GM18526 (cell line): ENCODE results near the gene PITPNC1.

ENCODE experiments used
- POLR2A ChIP-seq: IDR thresholded peaks from 3 replicates; pipeline ENCODE4 v1.6.1; 2011; ENCODE audit not compliant: insufficient read length; ENCODE audit errors: extremely low read depth

Gene PITPNC1

DNA sequence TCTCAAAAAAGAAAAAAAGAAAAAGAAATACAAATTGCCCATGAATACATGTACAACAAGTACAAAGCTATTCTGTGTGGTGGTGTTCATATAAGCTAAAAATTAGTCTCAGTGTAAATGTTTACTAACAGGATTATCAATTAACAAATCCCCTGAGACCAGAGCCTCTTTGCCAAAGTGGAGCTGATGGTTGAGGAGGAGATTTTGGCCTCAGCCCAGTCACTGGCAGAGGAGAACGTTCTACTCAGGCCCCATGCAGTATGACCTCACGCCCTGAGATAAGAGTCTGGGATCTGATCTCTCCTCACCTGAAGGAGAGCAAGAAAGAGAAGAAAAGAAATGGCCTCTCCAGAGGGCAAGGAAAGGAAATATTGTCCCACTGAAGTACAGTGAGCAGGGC lies 305.1 kb downstream of the PITPNC1 start:
- no peak for TF ChIP-seq POLR2A

DNA sequence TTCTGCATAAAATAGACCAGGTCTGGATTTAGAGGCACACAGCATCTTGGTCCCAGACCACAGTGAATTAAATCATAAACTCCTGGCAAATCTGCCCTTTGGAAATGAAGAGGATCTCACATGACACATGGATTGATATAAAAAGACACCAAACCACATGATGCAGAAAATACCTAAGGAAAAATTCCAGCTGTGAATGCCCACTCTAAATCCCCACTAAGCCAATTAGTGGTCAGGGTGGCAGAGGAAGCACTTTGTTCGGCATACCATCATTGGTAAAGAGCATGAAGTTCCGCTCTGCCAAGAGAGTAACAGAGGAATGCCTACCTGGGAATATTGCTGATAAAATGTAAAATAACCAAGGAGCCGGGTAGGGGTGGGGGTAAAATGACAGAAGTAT lies 308.3 kb downstream of the PITPNC1 start:
- TF ChIP-seq POLR2A, result no peak

DNA sequence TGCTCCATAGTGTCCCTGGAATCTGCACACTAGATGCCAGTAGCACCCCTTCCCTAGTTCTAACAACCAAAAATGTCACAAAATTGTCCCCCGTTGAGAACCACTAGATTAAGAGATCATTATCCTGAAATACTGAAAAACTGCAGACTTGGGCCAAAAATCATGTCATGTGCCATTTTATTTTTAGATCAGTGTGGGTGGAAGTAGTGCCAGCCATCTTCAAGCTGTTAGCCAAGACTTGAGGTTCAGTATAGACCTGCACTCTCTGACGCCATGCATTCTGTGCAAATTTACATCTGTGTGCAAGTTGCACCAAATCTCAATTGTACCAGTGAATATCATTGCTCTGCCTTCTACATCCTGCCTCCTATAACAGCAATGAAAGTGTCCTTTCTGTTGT lies 309.2 kb downstream of the PITPNC1 start:
- no peak for TF ChIP-seq POLR2A

DNA sequence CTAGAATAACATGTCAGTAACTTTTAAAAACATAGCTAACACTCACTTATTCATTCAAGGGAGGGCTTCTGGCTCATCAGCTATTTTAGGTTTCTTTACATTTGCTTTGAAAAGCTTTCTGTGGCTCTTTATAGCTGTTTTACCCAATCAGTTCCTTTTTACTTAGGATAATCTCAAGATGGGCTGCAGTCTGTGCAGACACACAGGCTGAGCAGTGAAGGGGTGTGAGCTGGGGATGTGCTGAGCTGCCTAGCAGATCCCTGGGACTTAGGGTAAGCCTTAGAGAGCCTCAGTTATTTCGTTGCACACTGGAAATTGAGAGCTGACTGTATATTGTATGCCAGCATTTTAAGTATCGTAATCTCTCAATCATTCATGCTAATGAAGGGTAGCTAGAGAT lies 310.4 kb downstream of the PITPNC1 start:
- TF ChIP-seq POLR2A, result no peak

DNA sequence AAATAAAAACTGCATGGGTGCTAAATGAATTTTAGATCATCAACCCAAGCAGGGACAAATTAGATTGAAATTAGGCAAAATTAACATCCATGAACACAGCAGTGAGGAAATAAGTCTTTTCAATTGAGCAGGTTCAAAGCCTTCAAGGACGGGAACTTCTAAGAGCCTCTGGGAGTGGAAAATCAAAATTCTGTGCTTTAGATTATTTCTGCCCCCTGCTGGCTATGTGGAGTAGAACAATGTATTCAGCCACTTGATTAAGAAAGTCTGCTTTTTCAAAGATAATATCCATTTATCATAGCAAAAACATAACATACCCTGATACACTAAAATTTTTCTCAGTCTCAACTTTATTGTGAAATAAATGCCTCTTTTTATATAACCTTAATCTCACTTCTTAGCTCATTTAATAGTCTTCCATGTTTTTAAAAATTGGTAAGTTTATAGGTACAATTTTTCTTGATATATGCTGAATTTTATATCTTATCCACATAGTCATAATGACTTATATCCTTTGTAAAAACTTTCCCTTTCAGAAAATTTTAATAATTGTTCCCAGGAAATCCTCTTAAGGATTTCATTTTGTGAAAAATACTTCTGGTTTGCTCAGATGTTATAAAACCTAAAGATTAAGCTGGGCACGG lies 312.6 kb downstream of the PITPNC1 start:
- no peak for TF ChIP-seq POLR2A

DNA sequence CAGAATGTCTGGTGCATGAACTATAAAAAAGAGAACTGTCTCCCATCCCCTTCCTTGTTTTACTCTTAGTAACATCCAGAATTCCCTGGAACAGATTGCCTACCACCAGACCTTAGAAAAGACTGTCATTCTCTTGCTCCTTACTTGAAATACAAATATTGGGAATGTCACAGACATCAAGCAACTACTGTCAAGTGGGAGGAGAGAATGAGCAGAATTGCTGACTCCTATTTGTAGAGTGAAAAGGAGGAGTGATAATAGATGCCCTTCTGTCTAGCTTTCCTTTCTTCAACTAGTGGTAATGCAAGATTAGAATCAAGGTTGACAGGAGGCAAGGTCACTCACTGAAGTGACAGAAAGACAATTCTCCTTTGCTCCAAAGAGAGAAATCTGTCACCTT lies 316.7 kb downstream of the PITPNC1 start:
- TF ChIP-seq POLR2A, result no peak

DNA sequence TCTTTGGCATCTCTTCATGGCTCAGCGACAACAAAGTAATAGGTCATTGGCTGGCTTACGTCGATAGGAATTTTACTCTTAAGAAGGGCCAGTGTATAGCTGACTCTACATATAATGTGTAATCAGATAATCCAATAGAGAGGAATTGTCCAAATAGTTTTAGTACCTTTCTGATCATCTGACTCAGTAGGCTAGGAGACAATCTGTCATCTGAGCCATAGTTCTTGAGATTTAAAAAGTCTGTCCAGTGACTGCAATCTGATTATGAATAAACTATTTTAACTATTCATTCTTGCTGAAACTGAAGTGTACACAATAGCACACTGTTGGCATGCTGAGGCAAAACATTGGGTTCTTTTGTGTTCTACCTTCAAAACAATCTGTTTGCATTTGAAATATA lies 319.3 kb downstream of the PITPNC1 start:
- no peak for TF ChIP-seq POLR2A

DNA sequence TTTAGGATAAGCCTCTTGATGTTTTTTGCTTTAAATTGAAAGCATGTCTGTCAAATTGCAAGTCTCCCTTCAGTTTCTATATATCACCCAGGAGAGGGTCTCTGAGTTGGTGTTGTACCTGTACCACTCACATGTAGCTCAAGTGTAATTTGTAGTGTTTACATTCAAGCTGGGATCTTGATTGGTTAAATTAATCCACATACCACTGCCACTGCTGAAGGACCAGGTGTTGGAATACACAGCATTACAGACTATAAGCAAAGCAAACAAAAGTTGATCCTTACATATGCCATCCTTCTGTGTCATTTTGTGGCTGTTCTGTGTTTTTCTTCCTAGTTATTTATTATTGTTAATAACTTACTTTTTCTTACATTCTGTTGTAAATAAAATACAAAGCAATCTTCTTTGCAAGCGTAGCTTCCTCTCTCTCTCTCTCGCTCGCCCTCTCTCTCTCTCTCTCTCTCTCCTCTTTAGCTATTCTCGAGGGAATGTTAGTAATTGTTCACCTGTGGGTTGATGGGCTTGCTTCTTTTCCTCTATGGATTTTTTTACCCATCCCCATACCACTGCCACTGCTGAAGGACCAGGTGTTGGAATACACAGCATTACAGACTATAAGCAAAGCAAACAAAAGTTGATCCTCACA lies 319.9 kb downstream of the PITPNC1 start:
- no peak for TF ChIP-seq POLR2A

DNA sequence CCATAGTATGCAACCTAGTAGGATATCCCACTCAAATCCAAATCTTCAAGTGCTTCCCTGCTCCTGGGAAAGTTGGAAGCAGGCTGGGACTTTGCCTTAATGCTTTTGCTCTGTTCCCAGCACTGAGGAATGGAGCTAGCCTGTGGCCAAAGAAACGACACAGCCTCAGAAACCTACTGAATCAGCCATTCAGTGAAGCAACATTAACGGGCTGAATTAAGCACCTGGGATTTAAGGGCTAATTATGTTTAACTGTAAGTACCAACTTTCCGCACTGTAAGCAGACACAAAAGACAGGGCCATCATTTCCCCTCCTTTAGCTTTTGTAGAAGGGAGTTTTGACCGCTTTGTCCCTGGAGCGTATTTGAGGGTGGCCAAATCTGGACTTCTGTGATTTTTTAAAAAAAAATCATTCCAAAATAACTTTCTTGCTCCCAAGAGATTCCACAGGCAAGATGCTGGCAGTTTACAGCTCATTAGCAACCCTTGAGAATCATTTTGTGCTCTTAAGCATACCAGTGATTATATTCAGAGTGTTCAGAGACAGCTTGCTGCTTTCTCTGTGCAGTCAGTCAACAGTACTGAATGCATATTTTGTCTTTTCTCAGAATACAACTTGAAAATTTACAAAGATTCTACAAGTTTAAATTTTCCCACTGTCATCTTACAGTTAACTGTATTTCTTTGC lies 323.1 kb downstream of the PITPNC1 start:
- TF ChIP-seq POLR2A, result no peak

DNA sequence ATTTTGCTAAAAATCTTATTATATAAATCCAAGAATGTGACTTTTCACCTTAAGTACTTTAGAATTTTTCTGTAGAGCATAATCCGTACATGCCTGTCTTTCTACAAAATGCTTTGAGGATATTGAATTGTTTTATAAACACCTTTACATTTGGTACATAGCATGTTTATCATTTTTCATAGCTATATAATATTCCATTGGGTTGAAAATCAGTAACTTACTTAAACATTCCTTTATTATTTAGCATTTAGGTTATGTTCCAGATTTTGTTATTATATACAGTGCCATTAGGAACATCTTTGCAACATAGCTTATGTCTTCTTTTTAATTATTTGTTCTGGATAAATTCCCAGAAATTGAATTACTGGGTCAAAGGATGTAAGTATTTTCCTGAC lies 323.6 kb downstream of the PITPNC1 start:
- TF ChIP-seq POLR2A, result no peak

DNA sequence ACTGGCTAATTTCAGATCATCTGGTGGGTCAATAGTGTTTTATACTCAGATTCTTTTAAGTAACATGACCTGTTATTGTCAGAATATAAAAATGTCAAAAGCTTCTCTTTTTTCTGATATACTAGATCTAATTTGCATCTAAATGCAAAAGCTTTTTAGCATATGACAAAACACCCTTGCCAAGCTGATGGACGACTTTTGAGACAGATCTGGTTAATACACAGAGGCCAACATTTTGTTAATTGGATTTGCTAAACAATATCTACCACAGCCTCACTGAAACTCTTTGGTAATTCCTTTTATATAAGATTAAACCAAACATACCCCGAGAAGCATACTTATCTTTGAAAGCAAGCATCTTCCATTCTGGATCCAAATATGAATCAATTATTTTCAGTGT lies 330.4 kb downstream of the PITPNC1 start:
- TF ChIP-seq POLR2A, result no peak

DNA sequence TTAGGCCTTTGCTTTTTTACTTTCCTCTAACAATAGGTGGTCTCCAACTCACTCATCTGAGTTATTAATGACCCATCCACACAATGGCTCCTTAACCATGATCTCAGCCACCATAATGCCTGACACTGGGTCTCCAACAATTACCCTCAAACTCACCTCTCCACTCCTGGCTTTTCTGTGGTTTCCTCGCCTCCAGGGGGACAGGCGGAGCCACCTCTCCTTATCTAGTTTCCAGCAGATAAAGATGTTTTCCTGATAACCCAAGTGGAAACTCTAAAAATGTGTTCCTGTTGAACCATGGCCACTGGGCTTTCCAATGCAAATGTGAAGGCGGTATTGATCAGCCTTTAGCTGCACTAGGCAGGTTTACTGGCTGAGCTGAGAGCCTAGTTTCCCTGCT lies 331.3 kb downstream of the PITPNC1 start:
- no peak for TF ChIP-seq POLR2A

DNA sequence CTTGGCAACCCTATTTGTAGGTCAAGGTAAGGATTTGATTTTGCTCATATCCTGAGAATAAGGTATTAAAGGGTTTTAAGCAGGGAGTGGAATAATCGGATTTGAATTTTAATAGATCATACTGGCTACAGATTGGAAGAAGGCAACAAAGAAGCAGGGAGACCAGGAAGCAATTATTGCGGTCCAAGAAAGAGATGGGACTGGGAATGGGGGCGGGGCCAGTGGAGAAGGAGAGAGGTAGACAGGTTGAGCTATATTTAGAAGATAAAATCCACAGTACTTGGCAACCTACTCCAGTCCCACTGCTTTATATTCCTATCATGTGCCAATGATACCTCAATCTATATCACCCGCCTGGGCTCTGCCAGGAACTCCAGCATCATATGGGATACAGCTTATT lies 334.8 kb downstream of the PITPNC1 start:
- no peak for TF ChIP-seq POLR2A

DNA sequence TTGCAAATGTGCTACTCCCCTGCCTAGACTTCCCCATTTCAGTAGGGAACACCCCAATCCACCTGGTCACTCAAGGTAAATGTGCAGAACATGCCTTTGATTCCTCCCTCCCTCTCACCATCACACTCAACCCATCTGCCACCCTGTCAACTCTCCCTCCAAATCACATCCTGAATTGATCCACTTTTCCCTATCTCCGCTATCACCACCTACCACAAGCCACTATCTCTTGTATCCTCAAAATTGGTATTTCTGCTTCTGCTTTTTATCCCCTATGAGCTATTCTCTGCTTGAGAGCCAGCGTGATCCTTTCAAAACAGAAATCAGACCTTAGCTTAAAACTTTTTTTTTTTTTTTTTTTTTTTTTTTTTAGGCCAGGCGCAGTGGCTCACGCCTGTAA lies 335.3 kb downstream of the PITPNC1 start:
- TF ChIP-seq POLR2A, result no peak

DNA sequence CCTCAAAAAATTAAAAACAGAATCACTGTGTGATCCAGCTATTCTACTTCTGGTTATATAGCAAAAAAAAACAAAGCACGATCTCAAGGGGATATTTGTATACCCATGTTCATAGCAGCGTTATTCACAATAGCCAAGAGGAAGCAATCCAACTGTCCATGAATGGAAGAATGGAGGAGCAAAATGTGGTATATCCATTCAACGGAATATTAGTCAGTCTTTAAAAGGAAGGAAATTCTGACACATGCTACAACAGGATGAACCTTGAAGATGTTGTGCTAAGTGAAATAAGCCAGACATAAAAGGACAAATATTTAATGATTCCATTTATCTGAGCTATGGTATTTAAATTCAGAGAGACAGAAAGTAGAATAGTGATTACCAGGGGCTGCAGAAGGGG lies 336.1 kb downstream of the PITPNC1 start:
- TF ChIP-seq POLR2A, result no peak

DNA sequence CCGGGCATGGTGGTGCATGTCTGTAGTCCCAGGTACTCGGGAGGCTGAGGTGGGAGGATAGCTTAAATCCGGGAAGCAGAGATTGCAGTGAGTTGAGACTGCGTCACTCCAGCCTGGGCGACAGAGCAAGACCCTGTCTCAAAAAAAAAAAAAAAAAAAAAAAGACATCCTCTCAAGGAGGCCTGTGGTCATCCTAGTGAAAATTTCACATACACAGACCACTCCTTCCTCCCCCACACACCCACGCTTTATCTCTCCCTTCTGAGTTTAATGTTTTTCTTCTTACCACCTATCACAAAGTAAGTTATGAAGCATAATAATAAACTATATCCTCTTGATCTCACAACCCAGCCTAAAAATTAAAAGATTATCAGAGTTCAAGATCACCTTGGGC lies 339.3 kb downstream of the PITPNC1 start:
- no peak for TF ChIP-seq POLR2A
